Placental epithelial cell (primary cell): ENCODE measurements around the gene KCTD15. TPM values are rescaled to one million over a fixed set of nuclear protein-coding genes. Genes with fewer than 3 reads are reported as not detected.

ENCODE experiments used
- total RNA-seq: library from RNA; depleted of rRNA; stranded (reverse); fragments of >200 nt; gene quantifications from 2 replicates; pipeline ENCODE4 v1.2.3, GENCODE V29; 2012

Gene KCTD15
- total RNA-seq: 40.0 and 43.3 TPM in 2 replicates

DNA sequence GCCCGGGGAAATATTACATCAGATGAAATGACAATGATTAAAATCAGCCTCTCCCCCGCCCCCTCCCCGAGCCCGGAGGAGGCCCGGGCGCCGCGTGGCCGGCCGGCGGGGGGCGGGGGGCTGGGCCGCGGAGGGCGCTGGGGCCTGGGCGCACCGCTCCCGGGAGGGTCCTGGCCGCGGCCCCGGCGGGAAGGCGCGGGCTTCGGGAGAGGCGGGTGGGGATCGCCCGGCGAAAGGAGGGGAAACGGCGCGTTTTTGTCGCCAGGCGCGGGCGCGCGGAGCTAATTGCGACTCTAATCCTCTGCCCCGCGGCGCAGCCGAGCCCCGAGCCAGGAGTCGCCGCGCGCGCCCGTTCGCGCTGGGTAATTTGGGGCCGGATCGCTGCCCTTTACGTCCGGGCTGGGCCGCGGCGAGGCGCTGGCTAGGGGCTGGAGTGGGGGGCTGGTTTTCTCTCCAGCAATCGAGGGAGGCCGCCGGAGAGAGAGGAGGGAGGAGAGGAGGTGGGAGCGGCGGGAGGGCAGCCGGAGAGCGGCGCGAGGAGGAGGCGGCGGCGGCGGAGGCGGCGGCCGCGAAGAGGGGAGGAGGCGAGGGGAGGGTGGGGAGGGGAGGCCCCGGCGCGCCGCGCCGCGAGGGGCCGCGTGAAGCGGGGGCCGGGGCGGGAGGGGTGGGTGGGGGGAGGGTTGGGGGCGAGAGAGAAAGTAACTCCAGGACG is at the start of gene KCTD15:
Gene KCTD15, plus strand, starts transcription at position 707 of the 712 bp plus-strand sequence. CDS start 3,585 bp downstream, outside the sequence.

Other genes with a start within 250 kb of the KCTD15 start
- gene CHST8, start 174.9 kb upstream of the KCTD15 start, total RNA-seq: under 0.01 and 0.11 TPM in 2 replicates